Myocyte (in vitro differentiated cells): ENCODE results near the gene CCDC80. TPM values are rescaled to one million over a fixed set of nuclear protein-coding genes. Genes with fewer than 3 reads are reported as not detected.

Experiments
- DNase-seq: peaks from one replicate; pipeline ENCODE4 v3.0.0-alpha.2; 2012; ENCODE audit warnings: low read depth
- total RNA-seq: library from RNA; depleted of rRNA; stranded (reverse); fragments of >200 nt; gene quantifications from 2 replicates; pipeline ENCODE4 v1.2.3, GENCODE V29; 2014

CCDC80 gene
- total RNA-seq, 1 donor from 2014 or later: 77.2 TPM

DNA sequence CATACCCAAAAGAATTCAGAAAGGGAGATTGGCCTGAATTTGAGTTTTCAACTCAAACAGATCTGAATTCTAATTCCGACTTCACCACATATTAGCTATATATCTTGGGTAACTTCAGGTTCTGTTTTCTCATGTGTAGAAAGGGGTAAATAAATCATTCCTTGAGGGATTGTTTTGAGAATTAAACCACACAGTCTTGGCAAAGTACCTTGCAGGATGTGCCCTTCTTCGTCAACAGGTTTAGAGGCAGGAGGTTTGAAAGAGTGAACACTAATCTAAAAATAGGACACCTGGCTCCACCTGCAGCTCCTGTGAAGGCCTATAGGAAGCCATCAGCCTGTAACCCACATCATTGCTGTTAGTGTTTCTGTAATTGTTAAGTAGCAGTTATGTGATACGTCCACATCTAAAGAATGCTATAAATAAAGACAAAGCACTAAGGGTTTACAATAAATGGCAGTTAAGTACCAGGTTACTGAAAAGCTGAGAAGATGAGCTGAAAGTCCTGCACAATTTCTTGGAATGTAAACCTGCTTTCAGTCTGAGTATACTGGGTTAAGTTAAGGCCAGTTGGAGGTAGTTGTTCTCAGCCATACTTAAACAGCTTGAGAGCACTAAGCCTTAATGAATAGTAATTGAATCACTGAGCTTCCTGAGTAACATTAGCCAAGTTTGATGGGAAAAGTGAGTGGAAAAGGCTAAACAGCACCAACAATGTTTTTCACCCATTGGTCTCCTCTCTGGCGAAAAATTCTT is 6.0 kb downstream of the CCDC80 start:
- DNase-seq: no peak

DNA sequence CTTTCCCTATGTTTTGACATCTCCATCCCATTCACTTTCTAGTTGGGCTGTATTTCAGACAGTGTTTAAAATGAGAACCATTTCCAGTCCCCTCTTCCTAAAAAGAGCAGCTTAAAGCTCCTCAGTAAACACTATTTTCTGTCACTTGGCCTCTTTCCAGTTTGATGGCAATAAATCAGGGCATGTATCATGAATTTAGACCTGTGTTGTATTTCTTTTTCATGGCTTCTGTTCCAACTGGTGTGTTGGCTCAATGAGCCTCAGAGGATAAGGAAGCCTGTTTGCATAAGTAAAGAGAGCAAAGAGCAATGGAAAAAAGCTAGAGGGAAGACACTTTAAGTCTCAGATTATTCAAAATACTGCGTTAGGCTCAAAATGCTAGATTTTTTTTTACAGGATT is 7.2 kb downstream of the CCDC80 start:
- DNase-seq: no peak

DNA sequence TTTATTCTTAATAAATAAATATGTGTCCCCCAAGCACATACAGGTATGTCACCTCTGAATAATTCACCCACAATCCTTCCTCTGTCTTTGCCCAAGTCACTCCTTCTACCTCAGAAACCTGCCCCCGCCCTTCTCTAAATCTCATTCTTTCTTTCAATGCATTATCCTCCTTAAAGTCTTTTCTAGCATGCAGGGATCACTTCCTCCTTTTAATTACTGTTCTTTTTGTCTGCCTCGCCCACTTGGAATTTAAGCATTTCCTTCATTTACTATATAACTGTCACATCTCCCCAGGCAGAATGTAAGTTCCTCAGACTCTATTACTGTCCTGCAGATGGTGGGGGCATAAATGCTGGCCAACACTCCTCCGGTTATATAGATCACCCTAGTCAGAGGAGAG is 7.8 kb downstream of the CCDC80 start:
- no peak for DNase-seq

DNA sequence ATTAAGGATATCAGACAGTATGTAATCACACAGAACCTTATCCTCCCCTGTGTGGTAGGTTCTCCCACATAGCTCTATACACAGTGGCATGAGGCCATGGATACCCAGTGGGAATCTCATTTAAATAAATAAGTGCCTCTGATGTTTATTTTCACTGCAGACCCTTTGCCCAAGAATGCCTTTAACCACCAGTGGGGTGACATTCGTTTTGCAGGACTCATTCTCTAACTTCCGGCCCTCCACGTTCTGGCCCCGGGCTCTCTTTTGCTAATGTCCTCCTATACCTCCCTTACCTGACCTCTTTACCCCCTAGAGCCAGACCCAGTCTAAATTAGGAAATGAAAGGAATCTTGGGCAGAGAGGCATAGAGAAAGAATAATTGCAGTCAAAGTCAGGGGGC is 8.3 kb downstream of the CCDC80 start:
- no peak for DNase-seq

DNA sequence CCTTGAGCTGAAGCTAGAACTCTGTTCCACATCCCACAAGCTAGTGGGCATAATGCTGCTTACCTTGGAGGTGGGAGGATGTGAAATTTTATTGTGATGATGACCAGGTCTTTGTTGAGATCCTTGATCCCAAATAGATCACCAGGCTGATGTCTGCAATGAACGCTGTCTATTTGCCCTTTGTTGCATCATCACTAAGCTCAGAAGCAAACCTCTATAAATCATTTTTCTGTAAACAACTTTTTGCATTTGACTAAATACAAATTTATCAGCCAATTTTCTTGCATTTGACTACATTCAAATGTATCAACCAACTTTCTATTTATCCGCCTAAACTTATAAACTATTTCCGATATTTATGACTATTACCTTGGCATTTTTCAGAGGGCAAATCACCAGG is 9.7 kb downstream of the CCDC80 start:
- no peak for DNase-seq

DNA sequence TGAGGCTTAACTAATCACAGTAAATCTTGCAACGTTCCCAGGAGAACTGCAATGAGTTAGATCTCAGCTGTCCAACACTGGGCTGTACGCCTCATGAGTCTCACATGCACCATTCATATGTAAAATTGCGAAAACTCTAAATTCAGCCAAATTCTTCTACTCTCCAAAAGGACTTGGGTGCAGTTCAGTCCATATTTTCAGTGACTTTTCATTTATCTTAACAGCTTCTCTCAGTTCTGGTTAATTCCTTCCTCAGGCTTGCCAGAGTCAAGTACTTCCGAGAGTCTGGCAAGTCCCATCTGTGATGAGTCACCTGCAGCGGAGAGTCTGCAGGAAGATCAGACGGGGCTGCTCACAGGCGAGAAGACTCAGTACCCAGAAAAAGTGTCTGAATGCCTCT is 11.5 kb downstream of the CCDC80 start:
- peak; percentile 83 for DNase-seq

DNA sequence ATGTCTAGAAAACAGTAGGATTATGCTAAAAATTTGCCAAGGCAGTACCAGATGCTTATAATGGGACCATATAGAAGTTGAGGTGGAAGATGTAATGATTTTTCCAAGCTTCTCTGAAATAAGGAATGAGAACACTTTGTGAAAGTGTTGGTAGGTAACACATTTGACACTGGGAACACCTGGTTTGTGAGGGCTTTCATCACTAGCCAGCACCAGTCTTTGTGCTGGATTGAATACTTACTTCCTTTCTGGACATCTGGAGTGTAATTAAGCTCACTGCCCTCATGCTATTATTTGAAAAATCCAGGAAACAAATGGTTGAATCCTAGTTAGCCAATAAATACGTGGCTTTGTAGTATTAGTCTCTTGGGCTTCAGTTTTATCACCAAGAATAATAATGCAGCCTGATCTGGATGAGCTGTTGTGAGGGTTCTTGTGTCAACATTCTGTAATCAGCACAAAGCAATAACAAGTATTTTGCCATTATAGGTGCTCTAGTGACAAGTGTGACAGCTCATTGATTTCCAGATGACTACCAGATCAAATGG is 12.9 kb downstream of the CCDC80 start:
- DNase-seq: no peak

DNA sequence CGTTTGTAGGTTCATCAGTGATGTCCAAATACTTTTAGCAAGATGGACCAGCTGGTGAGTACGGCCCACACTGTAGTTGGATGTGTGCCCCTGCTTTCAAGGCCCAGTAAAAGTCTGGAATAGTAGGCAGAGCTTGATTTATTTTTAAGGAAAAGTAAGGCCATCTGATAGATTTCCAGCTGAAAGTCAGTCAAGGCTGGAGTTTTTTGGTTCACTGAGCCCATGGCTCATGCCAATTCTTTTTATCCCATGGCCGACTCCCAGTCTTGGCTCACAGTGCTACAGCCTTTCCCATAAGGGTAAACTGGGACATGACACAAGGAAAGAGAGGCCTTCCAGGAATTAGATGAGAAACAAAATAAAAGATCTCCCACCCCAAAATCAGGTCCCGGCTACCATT is 13.5 kb downstream of the CCDC80 start:
- DNase-seq: no peak

DNA sequence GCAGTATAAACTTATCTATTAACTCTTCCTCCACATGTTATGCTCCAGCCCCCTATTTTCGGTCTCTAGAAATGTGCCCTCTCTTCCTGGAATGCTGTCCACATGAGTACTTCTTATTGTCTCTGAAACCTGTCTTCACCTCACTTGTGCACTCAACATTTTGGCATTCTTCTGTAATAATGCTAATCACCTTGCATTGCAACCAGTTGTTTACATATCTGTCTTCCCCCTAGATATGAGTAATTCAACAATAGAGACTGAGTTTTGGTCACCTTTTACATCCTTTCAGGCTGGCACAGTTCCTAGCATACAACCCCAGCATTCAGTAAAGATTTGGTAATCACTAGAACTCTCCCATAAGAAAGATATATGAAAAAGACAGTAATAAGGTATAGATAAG is 17.2 kb downstream of the CCDC80 start:
- DNase-seq: no peak

DNA sequence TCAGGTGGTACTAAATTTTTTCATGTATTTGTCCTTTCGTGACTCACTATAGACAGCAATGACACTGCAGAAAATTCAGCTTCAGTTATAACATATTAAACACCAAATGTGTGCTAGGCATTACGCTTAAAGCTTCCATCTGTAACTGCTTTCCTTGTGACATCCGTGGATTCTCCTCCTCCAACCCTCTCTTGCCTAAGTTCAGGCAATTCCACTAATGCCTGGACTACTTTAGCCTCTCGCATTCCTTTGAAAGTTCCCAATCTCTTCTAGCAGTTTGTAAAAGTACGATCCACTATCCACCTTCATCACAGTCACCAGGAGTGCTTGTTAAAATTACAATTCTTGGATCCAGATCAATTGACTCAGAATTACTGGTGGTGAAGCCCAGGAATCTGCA is 17.7 kb downstream of the CCDC80 start:
- DNase-seq: no peak

DNA sequence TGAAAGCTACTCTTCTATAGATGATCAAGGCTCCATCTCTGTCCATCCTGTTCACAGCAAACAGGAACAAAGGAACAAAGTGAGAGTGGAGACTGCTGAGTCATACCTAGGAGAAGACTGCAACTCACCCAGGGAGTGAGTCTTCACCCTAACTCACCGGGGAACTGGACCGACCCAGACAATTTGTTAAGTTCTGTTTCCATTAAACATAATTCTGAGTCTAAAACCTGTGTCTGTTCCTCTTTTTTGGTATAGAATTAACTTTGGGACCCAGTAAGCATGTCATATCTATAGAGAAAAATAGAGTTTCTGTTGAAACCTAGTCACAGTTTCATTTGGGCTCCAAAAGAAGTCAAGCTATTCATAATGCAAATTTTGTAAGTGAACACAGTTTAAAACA is 21.6 kb downstream of the CCDC80 start:
- DNase-seq: no peak

DNA sequence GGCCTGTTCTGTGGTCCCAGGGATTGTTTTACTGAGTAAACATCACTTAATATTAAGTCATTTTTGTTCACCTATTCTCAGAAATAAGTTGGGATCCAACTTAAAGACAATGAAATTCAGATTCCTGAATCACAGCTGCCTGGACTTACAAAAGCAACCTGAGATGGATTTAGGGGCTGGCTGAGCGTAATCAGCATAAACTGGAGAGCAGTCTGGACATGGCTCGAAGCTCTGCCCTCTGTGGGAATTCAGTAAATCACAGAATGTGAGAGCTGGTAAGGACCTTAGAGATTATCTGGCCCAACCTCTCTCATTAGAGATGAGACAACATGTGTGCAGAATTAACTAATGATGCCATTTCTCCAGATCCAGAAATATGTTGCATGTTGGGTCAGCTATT is 23.7 kb downstream of the CCDC80 start:
- DNase-seq: no peak

DNA sequence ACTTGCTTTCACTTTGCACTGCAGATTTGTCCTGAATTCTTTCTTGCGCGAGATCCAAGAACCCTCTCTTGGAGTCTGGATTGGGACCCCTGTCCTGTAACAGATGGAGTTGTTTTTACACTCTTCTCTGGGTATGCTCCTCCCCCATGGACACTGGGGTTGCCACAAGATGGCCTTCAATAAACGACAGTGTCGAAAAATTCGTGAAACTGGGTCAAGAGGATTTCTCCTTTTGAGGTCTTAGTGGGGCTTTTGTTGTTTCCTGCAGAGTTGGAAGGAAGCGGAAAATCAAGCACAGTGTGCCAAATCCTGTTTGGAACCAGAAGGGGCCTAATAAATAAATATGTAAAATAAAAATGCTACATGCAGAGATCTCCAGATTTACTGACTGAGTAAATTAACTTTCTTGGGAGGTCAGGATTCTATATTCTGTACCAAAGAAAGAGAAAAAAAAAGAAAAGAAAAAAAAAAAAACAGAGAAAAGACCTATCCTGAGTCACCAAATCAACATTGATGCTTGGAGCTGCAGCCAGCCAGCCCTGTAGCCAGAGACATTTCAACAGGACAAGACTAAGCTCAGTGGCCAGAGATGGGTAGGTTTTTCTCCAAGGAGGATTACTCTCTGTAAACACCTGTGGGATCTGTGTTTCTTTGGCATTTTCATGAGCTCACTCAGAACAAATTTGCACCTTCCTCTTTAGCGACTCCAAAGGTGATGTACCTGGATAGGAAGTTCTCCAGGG is 24.8 kb downstream of the CCDC80 start:
- no peak for DNase-seq

DNA sequence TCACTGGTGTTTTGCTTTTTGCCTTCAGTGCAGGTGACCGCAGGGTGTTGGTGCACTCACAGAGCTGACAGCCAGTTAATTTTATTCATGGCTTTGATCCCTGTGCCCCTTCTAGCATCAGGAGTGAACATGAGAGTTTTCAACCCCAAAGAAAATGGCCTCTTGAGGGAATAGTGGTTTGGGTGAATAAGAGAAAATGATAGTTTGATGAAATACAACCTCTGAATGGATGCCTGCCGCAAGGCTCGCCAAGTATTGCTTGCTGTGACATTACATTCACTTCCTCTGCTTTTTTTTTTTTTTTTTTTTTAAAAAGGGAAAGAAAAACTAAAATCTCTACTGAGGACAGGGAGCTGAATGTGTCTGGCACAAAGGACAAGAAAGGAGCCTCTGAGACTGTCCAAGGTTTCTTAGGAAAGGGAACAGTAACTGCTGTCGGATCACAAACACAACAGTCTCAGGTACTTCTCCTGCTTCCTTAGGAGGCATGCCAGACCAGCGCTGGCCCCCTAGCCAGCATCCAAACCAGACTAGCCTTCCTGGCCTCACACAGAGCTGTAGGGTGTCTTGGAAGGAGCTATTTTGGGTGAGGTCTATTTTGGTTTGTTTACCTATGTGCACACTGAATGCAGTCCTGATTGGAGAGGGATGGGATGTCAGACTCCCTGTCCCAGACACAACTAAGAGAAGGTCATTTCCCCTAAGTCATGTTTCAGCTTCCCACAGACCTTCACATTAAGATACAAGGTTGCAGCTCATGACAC is 29.0 kb downstream of the CCDC80 start:
- DNase-seq: no peak

DNA sequence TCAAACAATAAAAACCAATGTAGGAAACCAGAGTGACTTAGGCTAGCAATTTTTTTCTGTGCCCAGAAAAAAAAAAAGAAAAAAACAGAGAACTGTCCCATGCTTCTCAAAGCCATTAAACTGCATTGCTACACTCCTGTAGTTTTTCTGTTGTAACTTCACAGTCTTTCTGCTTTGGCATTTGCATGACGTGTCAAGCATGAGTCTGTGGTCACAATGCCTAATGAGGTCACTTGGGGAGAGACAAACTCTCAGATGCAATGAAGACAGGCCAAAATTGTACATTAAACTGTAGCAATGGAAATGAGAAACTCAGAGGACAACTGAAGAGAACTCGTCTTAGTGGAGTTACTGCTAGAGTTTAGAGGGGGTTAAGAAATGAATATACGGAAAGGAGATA is 30.8 kb downstream of the CCDC80 start:
- DNase-seq: peak; percentile 60

DNA sequence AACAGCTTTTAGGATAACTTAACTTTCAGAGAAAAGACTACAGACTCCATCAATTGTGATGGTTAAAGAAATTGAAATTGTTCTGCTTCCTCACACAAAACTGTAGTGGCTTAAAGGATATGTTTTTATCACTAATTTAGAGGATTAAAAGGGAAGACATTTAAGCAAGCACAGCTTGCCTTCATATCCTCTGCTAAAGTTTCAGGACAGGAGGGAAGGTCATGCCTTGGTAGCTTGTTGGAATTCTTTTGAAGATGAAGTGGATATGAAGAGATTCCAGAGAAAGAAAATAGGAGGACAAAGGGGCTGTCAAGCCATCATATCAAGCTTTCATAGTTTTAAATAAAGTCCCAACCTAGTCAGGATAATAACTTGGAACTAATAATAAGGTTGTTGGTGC is 33.1 kb downstream of the CCDC80 start:
- DNase-seq: no peak

DNA sequence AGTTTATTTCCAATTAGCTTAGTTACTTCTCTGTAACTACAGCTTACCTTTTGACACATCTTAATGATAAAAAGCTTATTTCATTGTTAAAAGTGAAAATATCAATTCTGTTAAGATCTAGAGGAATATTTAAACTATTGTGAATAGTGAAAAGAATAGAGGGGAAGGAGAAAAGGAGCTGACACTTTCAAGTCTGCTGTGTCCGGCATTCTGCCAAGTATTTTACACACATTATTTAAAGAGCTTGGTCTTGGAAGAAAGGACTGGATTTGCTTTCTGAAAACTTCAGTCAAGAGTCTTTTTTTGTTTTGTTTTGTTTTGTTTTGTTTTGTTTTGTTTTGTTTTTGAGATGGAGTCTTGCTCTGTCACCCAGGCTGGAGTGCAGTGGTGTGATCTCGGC is 34.8 kb downstream of the CCDC80 start:
- no peak for DNase-seq

DNA sequence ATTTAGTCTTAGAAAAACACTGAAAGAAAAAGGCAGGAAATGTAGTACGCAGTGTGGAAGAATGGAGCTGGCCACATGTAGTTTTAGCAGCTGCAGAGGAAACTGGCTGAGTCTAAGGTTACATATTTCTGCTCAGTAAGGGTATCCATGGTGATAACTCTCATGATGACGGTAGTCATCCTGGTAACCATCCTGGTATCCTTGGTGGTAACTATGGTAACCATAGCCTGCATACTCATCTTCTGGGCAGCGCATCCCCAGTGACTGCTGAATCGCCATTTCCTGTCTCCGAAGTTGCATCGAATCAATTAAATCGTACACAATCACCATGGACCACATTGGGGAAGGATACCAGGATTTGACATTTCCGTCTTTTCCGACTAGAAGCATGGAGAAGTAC is 35.7 kb downstream of the CCDC80 start:
- DNase-seq: peak; percentile 90

DNA sequence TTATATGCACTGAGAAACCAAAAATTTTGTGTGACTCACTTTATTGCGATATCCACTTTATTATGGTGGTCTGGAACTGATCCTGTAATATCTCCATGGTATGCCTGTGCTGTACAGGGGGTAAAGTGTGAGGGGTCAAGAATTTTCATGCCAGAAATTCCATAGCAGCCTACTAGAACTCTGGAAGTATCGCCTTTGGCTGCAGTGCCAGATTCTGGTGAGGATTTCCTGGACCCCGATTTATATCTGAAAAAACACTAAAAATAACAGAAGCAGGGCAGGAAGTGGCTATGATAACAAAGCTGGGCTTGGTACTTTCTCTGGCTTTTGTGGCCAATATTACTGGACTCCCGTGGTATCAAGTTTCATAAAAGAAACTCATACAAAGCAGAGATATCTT is 36.4 kb downstream of the CCDC80 start:
- DNase-seq: peak; percentile 74

DNA sequence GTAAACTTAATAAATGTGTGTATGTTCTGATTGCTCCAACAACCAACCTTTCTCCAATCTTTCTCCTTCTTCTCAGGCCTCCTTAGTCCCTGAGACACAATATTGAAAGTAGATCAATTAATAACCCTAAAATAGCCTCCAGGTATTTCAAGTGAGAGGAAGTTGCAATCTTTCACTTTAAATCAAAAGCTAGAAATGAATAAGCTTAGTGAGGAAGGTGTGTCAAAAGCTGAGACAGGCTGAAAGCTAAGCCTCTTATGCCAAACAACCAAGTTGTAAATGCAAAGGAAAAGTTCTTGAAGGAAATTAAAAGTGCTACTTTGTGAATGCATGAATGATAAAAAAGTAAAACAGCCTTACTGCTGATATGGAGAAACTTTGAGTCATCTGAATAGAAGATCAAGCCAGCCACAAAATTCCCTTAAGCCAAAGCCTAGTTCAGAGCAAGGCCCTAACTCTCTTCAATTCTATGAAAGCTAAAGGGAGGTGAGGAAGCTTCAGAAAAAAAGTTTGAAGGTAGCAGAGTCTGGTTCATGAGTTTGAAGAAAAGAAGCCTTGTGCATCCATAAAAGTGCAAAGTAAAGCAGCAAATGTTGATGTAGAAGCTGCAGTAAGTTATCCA is 38.6 kb downstream of the CCDC80 start:
- no peak for DNase-seq

DNA sequence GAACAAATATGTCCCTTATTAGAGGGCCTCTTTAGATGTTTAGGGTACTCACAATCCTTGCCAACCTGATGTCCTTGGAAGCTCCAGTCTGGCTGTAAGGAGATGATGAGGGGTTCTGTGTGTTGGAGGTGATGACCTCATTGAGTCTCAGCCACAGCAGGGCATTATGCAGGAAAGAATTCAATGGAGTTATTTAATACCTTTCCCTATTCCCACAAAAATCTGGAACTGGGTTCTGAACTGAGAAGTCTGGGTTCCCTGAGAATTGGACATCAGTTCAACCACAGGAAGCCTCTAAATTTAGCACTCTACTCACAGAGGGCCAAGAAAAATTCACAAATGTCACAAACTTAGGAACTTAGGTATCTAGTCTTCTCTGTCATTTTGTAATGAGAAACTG is 42.2 kb downstream of the CCDC80 start:
- peak; percentile 53 for DNase-seq

DNA sequence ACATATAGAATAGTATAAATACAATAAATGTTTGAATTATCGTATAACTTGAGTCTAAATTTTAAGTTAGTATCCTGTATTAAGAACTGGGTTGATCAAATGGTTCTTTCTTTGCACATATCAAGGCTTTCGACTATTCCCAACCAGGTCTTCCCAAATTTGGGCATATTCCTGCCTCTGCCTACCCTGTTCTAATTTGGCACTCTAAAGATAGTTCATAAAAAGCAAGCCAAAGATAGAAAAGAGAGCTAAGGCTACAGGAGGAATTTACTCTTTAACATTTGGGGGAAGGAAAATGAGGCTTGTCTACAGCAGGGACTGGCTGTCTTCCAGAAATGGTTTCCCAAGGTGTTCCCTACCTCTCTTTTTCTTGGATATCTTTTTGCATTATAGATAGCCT is 43.0 kb downstream of the CCDC80 start:
- no peak for DNase-seq
